ENCODE measurements around the gene IGSF3. TPM values are rescaled to one million over a fixed set of nuclear protein-coding genes. Genes with fewer than 3 reads are reported as not detected.

Gene IGSF3
- total and polyA plus RNA-seq, 10 of the 15 experiments (the other 5 are each of a cell fraction or from before 2014, with no cell fraction given) = 1.4 to 18.0 (median 9.6) TPM

DNA sequence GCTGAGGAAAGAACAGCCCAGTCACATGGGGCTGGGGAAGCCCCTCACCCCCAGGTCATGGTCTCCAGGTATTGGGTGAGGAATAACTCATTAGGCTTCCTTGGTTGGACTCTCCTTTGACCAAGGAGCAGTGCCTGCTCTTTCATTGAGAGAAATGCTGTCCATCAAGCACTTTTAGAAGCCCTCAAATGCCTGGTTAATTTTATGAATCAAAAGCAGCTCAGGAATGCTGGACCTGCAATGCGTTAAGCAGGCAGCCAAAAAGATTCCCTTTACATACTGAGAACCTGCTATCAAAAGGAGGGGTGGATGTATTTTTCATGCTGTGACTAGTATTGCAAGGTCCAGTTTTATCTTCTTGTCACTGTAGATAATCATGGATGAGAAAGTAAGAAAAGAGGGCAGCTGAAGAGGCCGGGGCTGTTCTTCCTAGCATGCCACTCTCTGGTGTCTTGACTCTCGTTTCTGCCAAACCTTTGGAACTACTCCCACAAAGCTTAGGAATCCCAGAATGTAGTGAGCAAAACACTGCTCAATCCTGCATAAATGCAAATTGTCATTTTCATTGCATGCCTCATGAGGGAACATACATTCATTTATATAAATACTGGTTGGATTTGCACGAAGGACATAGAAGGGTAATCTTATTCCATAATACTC, 94.6 kb downstream of the IGSF3 start:
- no TSS peak for BruUV-seq (replicated peaks)
- in situ Hi-C loops (cut with MboI) (loop anchor here (25.0 kb wide), 1 partner anchor 1089 kb away; no protein-coding TSS in a partner anchor), intact Hi-C loops (cut with micrococcal nuclease; ENCODE audit: unreplicated experiment) (loop anchor here (5.0 to 10.0 kb wide), 3 partner anchors 149 to 554 kb away; no protein-coding TSS in a partner anchor)
- FAIRE-seq (no peak), DNase-seq (ENCODE audit: low read depth, low spot score) (no peak), ATAC-seq (no peak)
- Histone ChIP-seq H3K4me1 (ENCODE audit: control insufficient read depth, insufficient read depth, low read length) (peaks cover 42% of the 10 kb centered on the region), H3K9ac (ENCODE audit: control insufficient read depth, insufficient read depth, low read length) (no peak overlapping the region), H3K27me3 (replicated peaks in 1 of 2; ENCODE audit: control insufficient read depth in 2 of 2, insufficient read depth in 2 of 2, low read length in 1 of 2) (no peaks in the 10 kb centered on the region), H3K4me2 (ENCODE audit: control insufficient read depth, insufficient read depth) (peak overlapping the region; percentile 34; the same call in 1 of the 2 replicates), H3K36me3 (ENCODE audit: control insufficient read depth in 2 of 2, insufficient read depth in 2 of 2, low read length in 1 of 2) (no peaks in the 10 kb centered on the region; a peak in 1 of 4 replicates), H3K79me2 (ENCODE audit: control insufficient read depth, insufficient read depth, low read length) (peaks cover 38% of the 10 kb centered on the region), H3K4me3 (no peak overlapping the region), H3K27ac (ENCODE audit: control insufficient read depth, insufficient read depth) (no peak overlapping the region), H3K9me3 (replicated peaks; ENCODE audit: control insufficient read depth, insufficient read depth, low read length) (no peaks in the 10 kb centered on the region), H4K20me1 (ENCODE audit: control insufficient read depth, insufficient read depth) (no peaks in the 10 kb centered on the region), H2AFZ (ENCODE audit: control insufficient read depth, low read depth, low read length) (no peak overlapping the region)
- SMC1A ChIA-PET (ENCODE audit: uncharacterized antibody, unreplicated experiment) = interaction anchor here (0.7 to 4.8 kb wide), 21 partner anchors 10 to 490 kb away, joined by 3 to 67 read pairs (median 4); no protein-coding TSS in a partner anchor
- 40% methylated on average over 4 of the region's 4 CpGs for WGBS (ENCODE audit: insufficient coverage, insufficient replicate concordance, low lambda C conversion rate, missing lambda C conversion rate)
- RAD21 ChIA-PET (ENCODE audit: unreplicated experiment) = interaction anchor here (1.7 to 4.8 kb wide), 9 partner anchors 16 to 494 kb away, joined by 3 to 100 read pairs (median 11); partner anchors contain the start of gene IGSF3
- POLR2A ChIA-PET = interaction anchor here (0.6 to 7.0 kb wide), 6 partner anchors 12 to 564 kb away, joined by 3 to 95 read pairs (median 3); no protein-coding TSS in a partner anchor
- TF ChIP-seq, protein P1, sequence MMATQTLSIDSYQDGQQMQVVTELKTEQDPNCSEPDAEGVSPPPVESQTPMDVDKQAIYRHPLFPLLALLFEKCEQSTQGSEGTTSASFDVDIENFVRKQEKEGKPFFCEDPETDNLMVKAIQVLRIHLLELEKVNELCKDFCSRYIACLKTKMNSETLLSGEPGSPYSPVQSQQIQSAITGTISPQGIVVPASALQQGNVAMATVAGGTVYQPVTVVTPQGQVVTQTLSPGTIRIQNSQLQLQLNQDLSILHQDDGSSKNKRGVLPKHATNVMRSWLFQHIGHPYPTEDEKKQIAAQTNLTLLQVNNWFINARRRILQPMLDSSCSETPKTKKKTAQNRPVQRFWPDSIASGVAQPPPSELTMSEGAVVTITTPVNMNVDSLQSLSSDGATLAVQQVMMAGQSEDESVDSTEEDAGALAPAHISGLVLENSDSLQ (IDR thresholded peaks at IDR 0.05) = peak; percentile 38; the same call in 1 of the 2 replicates
- no peak for TF ChIP-seq CEBPZ (IDR thresholded peaks at IDR 0.05; ENCODE audit: low read depth, low read length)
- TF ChIP-seq USF2 (IDR thresholded peaks at IDR 0.05; ENCODE audit: borderline replicate concordance, low read depth, low read length) = no peak; the same call in 1 of the 2 replicates
- peak; percentile 62; the same call in 1 of the 2 replicates for TF ChIP-seq RAD51 (IDR thresholded peaks at IDR 0.05)
- CTCF ChIA-PET = interaction anchor here (0.8 to 5.4 kb wide), 25 partner anchors 11 to 556 kb away, joined by 3 to 137 read pairs (median 5); partner anchors contain the start of genes IGSF3 and TTF2
